NK-92 (cell line): Measurements from ENCODE around the gene FGF19.
A peak's percentile ranks its signal among the peaks of the same experiment; 100 is the strongest.
"Not testable (repeated sequence)": the region's sequence is repeated elsewhere in the genome, so short reads cannot be mapped to it uniquely, and the experiment has no call there.

Experiments used
- DNase-seq: peaks from one replicate; lab custom pipeline; 2025; ENCODE audit not compliant: unreplicated experiment; lab: John Stamatoyannopoulos, UW

Gene FGF19

DNA sequence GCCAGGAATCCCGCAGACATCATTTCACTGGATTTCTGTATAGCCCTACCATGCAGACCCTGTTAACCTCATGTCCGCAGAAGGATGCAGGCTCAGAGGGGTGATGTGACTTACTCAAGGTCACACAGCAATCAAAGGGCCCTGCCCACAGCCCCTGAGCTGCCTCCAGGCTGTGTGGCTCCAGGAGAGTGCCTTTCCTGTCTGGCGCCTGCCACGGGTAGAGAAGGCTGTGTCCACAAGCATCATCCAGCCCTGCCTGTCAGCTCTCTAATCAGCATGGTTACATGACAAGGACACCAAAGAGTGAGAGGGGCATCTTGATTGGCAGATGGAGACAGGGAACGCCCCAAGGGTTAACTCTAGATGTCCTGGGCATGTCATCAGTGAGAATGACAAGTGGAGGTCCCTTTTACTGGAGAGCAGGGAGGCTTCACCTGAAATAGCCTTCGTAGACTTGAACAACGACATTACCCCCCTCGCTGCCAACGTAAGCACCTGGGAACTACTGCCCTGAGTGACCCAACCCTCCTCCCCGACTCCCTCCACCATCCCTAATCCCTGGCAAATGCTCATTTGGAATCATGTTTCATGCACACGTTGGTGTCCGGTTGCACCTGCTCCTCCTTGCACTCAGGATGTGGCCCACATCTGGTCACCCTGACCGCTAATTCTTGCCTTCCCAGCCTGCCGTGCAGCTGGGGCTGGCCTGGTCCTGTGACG lies 6.9 kb downstream of the FGF19 start:
- no peak for DNase-seq

DNA sequence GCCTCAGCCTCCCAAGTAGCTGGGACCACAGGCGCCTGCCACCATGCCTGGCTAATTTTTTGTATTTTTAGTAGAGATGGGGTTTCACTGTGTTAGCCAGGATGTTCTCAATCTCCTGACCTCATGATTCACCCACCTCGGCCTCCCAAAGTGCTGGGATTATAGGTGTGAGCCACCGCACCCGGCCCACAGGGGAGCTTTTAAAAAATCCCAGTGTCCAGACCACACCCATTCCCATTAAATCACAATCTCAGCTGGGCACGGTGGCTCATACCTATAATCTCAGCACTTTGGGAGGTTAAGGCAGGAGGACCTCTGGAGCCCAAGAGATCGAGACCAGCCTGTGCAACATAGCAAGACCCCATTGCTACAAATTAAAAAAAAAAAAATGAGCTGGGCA lies 7.8 kb downstream of the FGF19 start:
- DNase-seq = not testable (repeated sequence)

DNA sequence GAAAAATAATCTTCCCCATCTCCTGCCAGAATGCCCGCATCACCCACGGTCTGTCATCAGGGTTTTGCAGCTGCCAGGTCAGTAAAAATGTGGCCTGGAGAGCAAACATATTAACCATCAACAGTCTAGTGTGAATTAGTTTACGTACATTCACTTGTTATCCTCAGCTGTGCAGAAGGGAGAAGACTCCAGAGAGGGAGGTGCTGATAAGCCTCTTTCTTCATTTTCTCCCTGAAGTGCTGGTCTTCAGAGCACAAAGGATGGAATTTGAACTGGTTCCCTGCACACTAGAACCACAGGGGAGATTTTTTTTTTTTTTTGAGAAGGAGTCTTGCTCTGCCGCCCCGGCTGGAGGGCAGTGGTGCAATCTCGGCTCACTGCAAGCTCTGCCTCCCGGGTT lies 8.2 kb downstream of the FGF19 start:
- DNase-seq = no peak

DNA sequence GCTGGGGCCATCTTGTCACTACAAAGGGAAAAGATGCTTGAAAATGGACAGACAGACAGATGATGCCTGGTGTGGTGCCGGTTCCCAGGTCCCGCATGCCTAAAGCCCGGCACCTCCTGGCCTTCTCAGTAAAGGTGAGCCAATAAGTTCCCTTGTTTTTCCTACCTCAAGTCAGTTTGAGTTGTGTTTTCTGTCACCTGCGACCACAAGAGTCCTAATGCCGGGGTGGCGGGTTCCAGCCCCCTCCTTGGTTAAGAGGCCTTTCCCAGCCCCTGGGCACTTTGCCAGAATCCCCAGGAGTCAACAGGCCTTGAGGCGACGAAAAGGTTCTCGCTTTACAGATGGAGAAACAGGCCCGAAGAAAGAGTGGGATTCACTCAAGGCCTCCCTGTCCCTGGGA lies 9.0 kb downstream of the FGF19 start:
- no peak for DNase-seq

DNA sequence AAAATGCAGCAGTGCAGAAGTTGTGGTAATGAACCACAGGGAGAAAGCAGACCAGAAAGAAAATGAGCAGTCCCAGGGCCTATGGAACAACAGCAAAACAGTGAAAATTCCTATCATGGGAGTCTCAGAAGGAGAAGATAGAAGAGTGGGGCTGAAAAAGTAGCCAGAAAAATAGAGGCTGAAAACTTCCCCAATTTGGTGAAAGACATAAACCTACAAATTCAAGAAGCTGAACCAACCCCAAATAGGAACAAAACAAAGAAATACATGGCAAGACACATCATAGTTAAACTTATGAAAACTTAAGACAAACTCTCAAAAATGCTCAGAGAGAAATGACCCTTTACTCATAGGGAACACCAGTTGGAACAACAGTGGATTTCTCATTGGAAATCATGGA lies 11.4 kb downstream of the FGF19 start:
- DNase-seq = no peak

DNA sequence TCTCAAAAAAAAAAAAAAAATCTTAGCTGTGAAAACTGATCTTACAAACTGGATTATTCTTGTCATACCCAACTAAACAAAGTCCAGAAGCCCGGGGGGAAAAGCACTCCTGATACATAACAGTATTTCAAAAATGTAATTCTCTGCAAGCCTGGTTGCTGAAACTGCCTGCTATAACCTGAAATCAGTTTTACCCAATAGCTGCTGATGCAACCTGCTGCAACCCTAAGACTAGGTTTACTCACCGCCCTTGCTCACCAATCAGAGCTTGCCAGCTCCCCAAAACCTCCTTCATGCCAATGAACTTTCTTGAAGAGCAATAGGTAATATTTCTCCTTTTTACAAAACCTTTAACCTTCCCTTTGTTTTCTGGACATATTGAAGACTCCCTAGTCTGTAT lies 12.4 kb downstream of the FGF19 start:
- DNase-seq = no peak

DNA sequence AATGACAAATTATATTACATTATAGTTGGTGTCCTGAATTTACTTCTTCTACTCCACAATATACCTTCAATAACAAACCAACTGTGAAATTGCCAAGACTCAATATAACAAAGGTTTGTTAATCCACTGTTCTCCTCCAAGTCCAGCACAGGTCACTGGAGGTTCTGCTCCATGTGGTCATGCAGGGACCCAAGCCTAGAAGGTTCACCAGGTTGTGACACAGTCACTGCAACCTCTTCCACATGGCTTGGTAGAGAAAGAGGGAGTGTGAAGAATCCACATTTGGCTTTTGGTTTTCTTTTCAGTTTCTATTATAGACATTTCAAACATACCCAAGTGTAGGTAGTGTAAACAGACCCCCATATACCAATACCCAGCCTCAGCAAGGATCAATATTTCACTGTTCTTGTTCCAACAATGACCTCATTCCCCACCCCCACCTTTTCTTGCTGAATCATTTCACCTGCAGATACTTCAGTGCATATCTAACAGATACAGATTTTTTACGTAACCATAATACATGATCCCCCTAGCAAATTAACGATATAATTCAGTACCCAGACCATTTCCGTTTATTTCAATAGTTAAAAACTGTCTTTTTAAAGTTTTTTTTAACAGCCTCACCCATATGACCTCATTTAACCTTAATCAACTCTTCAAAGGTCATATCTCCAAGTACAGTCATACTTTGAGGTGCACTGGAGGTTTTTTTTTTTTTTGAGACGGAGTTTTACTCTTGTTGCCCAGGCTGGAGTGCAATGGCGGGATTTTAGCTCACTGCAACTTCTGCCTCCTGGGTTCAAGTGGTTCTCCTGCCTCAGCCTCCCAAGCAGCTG lies 14.1 kb downstream of the FGF19 start:
- no peak for DNase-seq

DNA sequence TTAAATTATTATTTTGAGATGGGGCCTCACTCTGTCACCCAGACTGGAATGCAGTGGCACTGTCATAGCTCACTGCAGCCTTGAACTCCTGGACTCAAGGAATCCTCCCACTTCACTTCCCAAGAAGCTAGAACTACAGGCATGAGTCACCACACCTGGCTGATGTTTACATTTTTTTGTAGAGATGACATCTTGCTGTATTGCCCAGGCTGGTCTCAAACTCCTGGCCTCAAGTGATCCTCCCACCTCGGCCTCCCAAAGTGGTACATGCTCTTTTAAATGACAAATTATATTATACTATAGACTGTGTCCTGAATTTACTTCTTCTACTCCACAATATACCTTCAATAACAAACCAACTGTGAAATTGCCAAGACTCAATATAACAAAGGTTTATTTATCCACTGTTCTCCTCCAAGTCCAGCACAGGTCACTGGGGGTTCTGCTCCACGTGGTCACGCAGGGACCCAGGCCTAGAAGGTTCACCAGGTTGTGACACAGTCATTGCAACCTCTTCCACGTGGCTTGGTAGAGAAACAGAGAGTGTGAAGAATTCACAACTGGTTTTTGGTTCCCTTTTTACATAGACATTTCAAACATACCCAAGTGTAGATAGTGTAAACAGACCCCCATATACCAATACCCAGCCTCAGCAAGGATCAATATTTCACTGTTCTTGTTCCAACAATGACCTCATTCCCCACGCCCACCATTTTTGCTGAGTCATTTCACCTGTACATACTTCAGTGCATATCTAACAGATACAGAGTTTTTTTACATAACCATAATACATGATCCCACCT lies 15.7 kb downstream of the FGF19 start:
- not testable (repeated sequence) for DNase-seq

DNA sequence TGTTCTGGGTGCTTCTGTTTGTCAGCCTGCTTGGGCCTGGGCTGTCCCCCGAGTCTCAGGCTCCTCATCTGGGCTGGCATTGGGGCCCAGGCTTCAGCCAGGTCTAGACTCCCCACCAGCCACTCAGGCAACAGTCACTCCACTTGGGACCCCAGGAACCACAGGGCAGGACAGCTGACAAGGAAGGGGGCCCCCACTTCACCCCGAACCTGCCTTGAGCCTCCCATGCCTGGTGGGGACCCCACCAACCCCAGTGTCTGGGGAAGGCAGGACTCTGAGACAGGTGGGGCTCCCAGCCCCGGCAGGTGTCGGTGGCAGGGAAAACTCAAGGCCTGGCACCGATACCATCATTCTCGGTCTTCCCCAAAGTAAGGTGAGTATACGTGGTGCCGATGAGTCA lies 17.0 kb downstream of the FGF19 start:
- DNase-seq = no peak

DNA sequence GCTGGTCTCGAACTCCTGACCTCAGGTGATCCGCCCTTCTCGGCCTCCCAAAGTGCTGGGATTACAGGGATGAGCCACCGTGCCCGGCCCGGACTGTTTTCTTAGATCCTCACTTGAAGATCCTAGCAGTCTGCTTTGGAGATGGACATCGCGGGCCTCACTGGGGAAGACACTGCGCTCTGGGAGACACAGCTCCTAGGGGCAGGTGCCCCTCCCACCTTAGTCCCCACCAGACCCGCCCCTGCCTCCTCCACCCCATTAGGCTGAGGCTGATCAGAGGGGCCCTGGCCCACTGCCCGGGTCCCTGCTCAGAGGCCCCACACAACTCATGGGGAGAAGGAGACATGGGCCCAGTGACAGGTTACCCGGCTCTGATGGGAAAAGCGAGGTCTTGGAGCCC lies 17.4 kb downstream of the FGF19 start:
- no peak for DNase-seq

DNA sequence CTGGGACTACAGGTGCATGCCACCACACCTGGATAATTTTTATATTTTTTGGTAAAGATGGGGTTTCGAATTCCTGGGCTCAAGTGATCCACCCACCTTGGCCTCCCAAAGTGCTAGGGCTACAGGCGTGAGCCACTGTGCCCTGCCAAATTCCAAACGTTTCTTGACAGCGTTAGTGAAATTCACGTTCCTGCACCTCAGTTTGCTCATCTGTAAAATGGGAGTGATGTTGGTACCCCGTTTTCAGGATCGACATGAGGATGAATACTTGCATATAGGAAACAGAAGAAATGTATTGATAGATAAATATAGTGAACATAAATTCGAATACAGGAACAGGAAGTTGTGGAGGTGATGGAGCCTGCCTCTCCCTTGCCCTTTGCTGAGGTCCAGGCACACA lies 18.5 kb downstream of the FGF19 start:
- DNase-seq = no peak

DNA sequence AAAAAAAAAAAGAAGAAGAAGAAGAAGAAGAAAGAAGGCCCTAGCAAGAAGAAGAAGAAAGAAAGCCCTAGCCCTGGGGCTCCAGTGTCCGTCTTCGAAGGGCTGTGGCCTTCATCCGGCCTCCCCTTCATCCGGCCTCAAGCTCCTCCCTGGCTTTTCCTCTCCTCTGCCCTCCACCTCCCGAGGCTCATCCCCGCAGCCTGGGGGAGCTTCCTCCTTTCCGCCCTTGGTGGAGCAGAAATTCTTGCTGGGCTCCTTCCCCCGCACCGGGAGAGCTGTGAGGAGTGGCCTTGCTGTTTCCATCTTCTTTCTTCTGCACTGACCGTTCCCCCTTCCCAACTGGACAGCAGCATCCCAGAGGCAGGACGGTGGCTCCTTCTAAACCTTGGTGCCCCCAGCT lies 19.2 kb downstream of the FGF19 start:
- DNase-seq = no peak

DNA sequence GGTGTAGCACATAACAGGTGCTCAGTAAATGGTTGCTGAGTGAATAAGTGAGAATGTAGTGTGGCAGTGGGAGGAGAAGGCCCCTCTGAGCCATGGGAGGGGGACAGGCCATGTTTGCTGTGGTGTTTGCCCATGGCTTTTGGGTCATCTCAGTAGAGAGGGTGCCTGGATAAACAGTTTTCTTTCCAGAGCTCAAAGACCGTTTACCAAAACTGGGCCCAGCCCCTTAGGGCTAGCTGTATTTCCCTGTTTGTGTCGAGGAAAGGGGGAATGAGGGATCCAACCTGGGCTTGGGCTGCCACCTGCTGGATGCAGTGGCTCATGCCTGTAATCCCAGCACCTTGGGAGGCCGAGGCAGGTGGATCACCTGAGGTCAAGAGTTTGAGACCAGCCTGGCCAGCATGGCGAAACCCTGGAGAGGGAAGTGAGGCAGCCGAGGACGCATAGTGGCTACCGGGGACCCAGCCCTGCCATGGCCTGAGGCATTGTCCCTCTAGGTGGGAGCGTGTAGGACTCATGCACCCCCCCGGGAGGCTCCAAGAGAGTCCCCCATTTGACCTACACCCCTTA lies 20.0 kb downstream of the FGF19 start:
- no peak for DNase-seq

DNA sequence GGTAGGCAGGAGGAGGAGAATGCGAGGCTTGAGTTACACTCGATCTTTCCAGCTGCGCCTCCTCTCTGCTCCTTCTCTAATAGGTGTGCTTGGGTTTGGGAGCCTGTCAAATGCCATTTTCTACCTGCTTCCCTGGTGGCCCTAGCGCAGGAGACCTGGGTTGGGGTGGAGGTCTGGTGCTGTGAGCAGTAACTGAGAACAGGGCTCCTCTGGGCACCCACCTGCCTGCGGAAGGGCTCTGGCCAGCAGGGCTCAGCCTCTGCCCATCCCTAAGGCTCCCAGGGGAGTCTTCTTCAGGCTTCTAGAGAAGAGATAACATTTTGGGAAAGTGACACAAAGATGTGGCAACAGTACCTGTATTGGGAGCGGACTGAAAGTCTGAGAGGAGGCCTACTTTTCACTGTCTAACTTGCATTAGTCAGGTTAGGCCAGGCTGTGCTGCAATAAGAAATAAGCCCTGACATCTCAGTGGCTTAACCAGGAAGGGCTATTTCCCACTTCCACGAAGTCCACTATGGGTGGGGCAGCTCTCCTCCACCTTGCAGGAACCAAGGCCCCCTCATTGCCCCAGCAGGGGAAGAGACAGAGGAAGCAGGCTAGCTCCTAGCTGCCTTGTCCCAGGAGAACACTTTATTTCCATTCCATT lies 21.0 kb downstream of the FGF19 start:
- DNase-seq = no peak

DNA sequence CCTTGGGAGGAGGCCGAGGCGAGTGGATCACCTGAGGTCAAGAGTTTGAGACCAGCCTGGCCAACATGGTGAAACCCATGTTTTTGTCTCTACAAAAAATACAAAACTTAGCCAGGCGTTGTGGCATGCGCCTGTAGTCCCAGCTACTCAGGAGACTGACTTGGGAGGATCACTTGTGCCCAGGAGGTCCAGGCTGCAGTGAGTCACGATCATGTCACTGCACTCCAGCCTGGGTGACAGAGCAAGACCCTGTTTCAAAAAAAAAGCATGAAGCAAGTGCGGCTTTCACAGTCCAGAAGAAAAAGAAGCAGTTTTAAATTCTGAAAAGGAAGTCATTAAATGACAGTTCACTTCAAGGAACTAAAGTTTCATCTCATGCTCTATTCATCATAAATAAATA lies 21.6 kb downstream of the FGF19 start:
- DNase-seq = no peak

DNA sequence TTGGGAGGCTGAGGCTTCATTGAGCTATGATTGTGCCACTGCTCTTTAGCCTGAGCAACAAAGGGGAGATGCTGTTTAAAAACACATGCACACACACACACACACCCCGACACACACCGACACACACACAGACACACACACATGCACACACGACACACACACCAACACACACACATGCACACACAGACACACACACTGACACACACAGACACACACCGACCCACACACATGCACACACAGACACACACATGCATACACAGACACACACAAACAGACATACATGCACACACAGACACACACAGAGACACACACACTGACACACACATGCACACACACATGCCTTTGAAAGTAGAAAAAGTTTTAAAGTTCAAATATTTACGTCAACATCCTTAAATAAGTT lies 23.1 kb downstream of the FGF19 start:
- DNase-seq = no peak

DNA sequence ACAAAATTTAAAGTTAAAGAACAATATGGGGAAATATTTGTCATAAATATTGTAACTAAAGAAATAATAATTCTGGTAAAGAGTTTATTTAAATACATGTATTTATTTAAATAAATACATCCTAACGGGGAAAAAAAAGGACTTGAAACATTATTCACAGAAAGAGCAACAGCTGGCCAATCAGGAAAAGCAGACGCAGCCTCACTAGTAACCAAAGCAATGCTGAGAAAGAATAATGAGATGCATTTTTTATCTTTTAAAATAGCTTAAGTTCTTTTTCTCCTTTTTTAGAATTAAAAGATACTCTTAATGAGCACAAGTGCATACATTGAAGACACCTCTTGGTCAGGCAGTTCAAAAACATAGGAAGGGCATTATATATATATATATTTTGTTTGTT lies 26.1 kb downstream of the FGF19 start:
- no peak for DNase-seq

DNA sequence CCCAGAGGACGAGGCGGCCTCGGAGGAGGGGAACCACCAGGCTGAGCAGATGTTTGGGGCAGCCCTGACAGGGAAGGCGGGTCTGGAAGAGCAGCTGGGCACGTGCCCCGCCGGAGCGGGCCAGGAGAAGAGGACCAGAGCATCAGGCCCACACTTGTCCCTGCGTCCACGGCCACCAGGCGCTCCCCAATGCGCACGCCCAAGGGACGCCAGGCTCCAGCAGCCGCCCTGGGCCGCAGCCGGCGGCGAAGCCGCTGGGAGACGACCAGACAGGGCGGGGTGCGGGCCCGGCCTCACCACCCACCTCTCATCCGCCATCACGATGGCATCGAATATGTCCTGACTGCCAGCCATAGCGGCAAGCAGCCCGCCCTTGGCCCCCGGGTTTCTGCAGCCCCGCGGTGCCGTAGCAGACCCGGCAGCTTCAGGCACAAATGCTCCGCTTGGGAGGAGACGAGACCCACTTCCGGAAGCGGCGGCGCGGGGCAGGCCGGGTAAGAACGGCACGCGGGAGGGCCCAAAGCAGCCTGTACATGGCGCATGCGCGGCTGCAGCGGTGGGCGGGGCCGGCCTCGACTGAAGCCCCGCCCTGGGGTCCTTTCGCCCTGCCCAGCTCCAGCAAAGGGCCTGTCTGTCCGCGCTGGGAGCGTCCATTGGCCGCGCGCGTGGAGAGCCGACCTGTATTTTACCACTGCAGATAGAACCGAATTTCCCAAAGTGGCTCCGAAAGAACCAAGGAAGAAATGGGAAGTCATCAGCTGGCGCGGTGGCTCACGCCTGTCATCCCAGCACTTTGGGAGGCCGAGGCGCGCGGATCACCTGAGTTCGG lies 28.7 kb downstream of the FGF19 start, which contains the start of gene LTO1:
Gene LTO1, minus strand, starts transcription at position 468 of the 829 bp plus-strand sequence. Its CDS starts 114 bp downstream, at position 354.
- peak; percentile 45 for DNase-seq

DNA sequence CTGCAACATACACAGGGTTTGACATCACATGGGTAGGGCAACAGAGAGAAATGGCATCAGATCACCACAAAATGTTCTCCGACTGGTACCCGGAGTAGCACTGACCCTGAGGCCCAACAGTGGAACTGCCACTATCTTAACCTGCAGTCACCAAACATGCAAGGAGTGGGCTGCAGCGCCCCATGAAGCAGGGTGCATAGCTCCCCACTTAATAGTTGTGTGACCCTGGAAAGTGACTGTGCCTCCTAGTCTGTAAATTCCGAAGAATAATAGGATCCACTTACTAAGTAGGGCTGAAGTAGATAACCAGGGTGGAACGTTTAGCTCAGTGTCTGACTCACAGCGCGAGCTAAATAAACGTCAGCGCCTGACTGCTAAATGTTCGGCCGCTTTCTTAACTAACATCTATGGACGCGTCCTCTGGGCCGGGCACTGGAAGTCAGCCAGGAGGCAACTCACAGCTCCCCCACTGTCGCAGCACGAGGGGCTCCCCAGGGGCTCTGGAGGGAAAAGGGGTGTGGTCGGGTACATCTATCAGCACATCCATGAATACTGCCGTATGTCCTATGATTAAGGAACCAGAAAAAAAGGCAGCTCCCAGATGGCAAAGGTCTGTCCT lies 29.4 kb downstream of the FGF19 start:
- no peak for DNase-seq
